ENCODE results near the gene CP. TPM values are rescaled to one million over a fixed set of nuclear protein-coding genes. Genes with fewer than 3 reads are reported as not detected.

CP gene
- total RNA-seq, 6 experiments from 2014 or later = 1,086 to 3,257 (median 1,852) TPM

DNA sequence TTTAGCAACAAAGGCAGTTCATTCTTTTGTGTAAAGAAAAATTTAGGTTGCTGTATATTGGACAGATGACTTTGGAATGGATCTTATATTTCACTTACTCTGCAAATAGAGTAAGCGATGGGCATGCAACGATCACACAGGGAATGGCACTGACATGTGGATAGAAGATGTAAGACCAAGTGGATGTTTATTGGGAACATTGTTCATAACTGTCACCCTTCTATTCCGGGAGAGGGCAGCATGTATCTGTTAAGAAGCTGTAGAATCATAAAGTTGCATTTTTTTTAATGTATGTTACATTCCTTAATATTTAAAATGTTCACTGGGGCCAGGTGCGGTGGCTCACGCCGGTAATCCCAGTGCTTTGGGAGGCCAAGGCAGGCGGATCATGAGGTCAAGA is 51.0 kb downstream of the CP start:
- peak; percentile 10 to 64 (median 32) for ATAC-seq
- Histone ChIP-seq H3K4me3 (no peak overlapping the region), H3K27ac (no peak overlapping the region), H3K36me3 (peaks cover 0 to 33% (median 15%) of the 10 kb centered on the region in 4 donors), H3K9me3 (no peaks in the 10 kb centered on the region), H3K4me1 (no peaks in the 10 kb centered on the region), H3K27me3 (no peaks in the 10 kb centered on the region)
- no peak for DNase-seq
- 69% methylated on average over 7 of the region's 7 CpGs for WGBS (ENCODE audit: insufficient coverage, low coverage, low lambda C conversion rate, missing lambda C conversion rate)
- intact Hi-C loops (cut with DNase I) = no loop called here
- no peak for TF ChIP-seq POLR2A (IDR thresholded peaks at IDR 0.05)
- TF ChIP-seq, protein P1, sequence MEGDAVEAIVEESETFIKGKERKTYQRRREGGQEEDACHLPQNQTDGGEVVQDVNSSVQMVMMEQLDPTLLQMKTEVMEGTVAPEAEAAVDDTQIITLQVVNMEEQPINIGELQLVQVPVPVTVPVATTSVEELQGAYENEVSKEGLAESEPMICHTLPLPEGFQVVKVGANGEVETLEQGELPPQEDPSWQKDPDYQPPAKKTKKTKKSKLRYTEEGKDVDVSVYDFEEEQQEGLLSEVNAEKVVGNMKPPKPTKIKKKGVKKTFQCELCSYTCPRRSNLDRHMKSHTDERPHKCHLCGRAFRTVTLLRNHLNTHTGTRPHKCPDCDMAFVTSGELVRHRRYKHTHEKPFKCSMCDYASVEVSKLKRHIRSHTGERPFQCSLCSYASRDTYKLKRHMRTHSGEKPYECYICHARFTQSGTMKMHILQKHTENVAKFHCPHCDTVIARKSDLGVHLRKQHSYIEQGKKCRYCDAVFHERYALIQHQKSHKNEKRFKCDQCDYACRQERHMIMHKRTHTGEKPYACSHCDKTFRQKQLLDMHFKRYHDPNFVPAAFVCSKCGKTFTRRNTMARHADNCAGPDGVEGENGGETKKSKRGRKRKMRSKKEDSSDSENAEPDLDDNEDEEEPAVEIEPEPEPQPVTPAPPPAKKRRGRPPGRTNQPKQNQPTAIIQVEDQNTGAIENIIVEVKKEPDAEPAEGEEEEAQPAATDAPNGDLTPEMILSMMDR (IDR thresholded peaks at IDR 0.05) = no peak

DNA sequence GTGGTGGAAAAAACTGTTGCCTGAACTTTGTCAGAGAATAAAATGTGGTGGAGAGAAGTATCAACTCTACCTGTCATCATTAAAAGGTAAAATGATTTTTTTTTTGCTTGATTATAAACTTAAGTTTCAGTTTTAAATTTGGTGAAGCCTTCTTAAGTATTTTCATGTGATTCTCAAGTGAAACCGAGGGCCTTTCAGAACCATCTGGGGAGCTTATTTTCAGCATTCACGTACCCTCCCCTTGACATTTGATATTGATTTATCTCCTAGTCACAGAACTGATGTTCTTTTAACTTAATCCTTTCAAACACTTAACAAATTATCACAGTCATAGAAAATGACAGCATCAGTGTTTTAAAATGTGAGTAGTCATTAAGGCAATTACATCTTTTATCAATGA is 53.7 kb downstream of the CP start:
- Histone ChIP-seq H3K36me3 (peaks cover 0 to 17% (median under 1%) of the 10 kb centered on the region in 4 donors), H3K4me1 (no peaks in the 10 kb centered on the region), H3K9me3 (no peaks in the 10 kb centered on the region), H3K27me3 (no peaks in the 10 kb centered on the region), H3K4me3 (no peak overlapping the region), H3K27ac (no peak overlapping the region)
- intact Hi-C loops (cut with DNase I) = no loop called here
- WGBS (ENCODE audit: insufficient coverage, low coverage, low lambda C conversion rate, missing lambda C conversion rate) = 69% methylated on average over 2 of the region's 2 CpGs
- TF ChIP-seq, protein P1 (IDR thresholded peaks at IDR 0.05) = no peak
- no peak for TF ChIP-seq POLR2A (IDR thresholded peaks at IDR 0.05)
- no peak for DNase-seq
- ATAC-seq = no peak

DNA sequence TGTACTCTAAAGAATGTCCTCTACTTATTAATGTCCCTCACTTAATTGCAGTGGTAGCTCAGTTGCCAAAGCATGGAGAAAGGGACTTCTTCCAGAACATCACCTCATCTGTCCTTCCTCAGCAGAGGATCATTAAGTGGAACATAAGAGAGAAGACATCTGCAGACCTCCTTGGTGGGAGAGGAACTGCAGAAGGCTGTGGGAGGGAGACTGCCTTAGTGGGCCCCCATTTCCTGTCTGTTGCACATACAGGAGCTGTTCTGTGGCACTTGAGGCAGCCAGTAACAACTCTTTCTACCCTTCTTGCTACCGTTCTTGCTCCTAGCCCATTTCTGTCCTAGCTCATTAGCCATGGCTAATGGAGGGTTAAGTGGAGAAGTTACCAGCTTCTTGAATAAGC is 58.6 kb downstream of the CP start:
- 71% methylated on average over 1 of the region's 1 CpG for WGBS (ENCODE audit: insufficient coverage, low coverage, low lambda C conversion rate, missing lambda C conversion rate)

DNA sequence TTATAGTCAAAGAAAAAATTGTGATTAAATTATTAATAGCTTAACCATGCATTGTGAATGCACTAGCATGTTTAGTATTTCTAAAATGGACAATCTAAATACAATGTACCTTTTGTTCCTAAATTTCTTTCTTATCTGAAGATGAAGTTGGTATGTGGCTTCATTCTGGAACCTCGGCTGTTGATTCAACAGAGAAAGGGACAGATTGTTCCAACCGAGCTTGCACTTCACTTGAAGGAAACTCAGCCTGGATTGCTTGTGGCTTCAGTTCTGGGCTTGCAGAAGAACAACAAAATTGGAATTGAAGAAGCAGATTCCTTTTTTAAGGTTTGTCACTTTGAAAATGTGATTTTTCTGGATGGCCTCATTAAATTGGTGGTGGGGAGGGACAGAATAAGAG is 59.6 kb downstream of the CP start:
- TF ChIP-seq, protein P1 (IDR thresholded peaks at IDR 0.05) = no peak
- TF ChIP-seq POLR2A (IDR thresholded peaks at IDR 0.05) = no peak

More for the DNA sequence above, 58.6 kb downstream of the CP start:
- no peaks in the 10 kb centered on the region for H3K9me3 ChIP-seq
- no peaks in the 10 kb centered on the region for H3K27me3 ChIP-seq
- no peak for TF ChIP-seq POLR2A (IDR thresholded peaks at IDR 0.05)
- TF ChIP-seq, protein P1 (IDR thresholded peaks at IDR 0.05) = no peak
- H3K27ac ChIP-seq = no peak overlapping the region
- H3K4me3 ChIP-seq = no peak overlapping the region
- H3K4me1 ChIP-seq = no peaks in the 10 kb centered on the region
- DNase-seq (no peak), ATAC-seq (no peak)
- H3K36me3 ChIP-seq = peaks cover 0 to 19% (median 0%) of the 10 kb centered on the region in 4 donors
- intact Hi-C loops (cut with DNase I) = no loop called here

More for the DNA sequence above, 59.6 kb downstream of the CP start:
- WGBS (ENCODE audit: insufficient coverage, low coverage, low lambda C conversion rate, missing lambda C conversion rate) = 74% methylated on average over 2 of the region's 2 CpGs
- DNase-seq = no peak
- H3K4me3 ChIP-seq = no peak overlapping the region
- ATAC-seq = no peak
- H3K36me3 ChIP-seq = peaks cover 0 to 28% (median 0%) of the 10 kb centered on the region in 4 donors
- H3K9me3 ChIP-seq = no peaks in the 10 kb centered on the region
- no peaks in the 10 kb centered on the region for H3K27me3 ChIP-seq
- no peaks in the 10 kb centered on the region for H3K4me1 ChIP-seq
- intact Hi-C loops (cut with DNase I) = no loop called here
- no peak overlapping the region for H3K27ac ChIP-seq

Data from right lobe of liver (tissue), 6 donors.